GM18861 (cell line): ENCODE measurements around the gene PVALB.
"Not testable (repeated sequence)": the region's sequence is repeated elsewhere in the genome, so short reads cannot be mapped to it uniquely, and the experiment has no call there.

Source experiments
- ATAC-seq: cut with Tn5 transposase; IDR thresholded peaks from one replicate; pipeline ENCODE4 v1.9.1; 2021; ENCODE audit not compliant: unreplicated experiment

PVALB gene

GRCh38 chr22:36759481-36760159 lies 57.2 kb downstream of the PVALB start:
- no peak for ATAC-seq

GRCh38 chr22:36758792-36759271 lies 58.0 kb downstream of the PVALB start:
- no peak for ATAC-seq

GRCh38 chr22:36757668-36758211 lies 59.1 kb downstream of the PVALB start:
- ATAC-seq: no peak

GRCh38 chr22:36756746-36757655 lies 59.8 kb downstream of the PVALB start:
- no peak for ATAC-seq

GRCh38 chr22:36756031-36756430 lies 60.8 kb downstream of the PVALB start:
- ATAC-seq: no peak

GRCh38 chr22:36755316-36755715 lies 61.5 kb downstream of the PVALB start:
- ATAC-seq: no peak

- not testable (repeated sequence) for ATAC-seq
Measured at GRCh38 chr22:36754881-36755280, 62.0 kb downstream of the PVALB start.

- no peak for ATAC-seq
Measured at GRCh38 chr22:36753916-36754315, 62.9 kb downstream of the PVALB start.

- no peak for ATAC-seq
Measured at GRCh38 chr22:36753120-36753802, 63.6 kb downstream of the PVALB start.
